Keratinocyte (primary cell): ENCODE results near the gene ABHD2.
"Not testable (repeated sequence)": the region's sequence is repeated elsewhere in the genome, so short reads cannot be mapped to it uniquely, and the experiment has no call there.

Experiments used
- CTCF ChIP-seq, 3 experiments: IDR thresholded peaks in 1 of 3; conservative IDR thresholded peaks in 1 of 3; optimal IDR thresholded peaks in 1 of 3; 2 replicates in 2 of 3; 3 replicates in 1 of 3; pipeline versions ENCODE3 to v1.5.1; 2011; ENCODE audit warnings: low read length in 3 of 3, mild to moderate bottlenecking in 3 of 3, moderate library complexity in 2 of 3, control low read depth in 1 of 3, inconsistent platforms in 1 of 3; ENCODE audit not compliant: insufficient read depth in 2 of 3; ENCODE audit errors: extremely low read depth in 1 of 3
- EZH2 ChIP-seq: IDR thresholded peaks from one replicate; pipeline ENCODE4 v1.6.1; 2012; ENCODE audit warnings: inconsistent platforms, mild to moderate bottlenecking, low read length, moderate library complexity

GRCh38 chr15:89049016-89049666 is 39.1 kb upstream of the ABHD2 start:
- TF ChIP-seq CTCF (optimal IDR thresholded peaks at IDR 0.05 in 1 of 3, IDR thresholded peaks at IDR 0.05 in 1 of 3, conservative IDR thresholded peaks at IDR 0.05 in 1 of 3; ENCODE audit: extremely low read depth in 1 of 3, insufficient read depth in 2 of 3, low read length in 3 of 3); EZH2: not testable (repeated sequence)
